Activated CD4-positive, alpha-beta T cell treated with anti-CD3 and anti-CD28 coated beads, Interleukin-2, amount 50 U/mL, for 4 hours (primary cell): ENCODE data around the gene ITSN2.
"Not testable (repeated sequence)": the region's sequence is repeated elsewhere in the genome, so short reads cannot be mapped to it uniquely, and the experiment has no call there.

Experiments
- DNase-seq, 2 experiments: peaks; one replicate each; pipeline ENCODE4 v3.0.0-alpha.2; 2020

The ITSN2 gene

DNA sequence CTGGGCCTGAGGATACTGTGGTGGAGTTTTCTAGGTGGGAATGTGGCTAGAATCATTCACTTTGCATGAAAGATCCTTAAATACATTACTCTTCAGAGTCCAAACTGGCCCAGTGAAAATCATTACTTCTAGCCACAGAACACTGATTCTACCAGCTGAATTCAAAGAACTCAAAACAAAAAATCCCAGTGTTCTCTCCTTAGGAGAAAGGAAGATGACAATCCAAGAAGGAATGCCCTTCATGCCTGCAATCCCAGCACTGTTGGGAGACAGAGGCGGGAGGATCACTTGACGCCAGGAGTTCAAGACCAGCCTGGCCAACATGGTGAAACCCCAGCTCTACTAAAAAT, 150.3 kb downstream of the ITSN2 start:
- DNase-seq, result no peak

DNA sequence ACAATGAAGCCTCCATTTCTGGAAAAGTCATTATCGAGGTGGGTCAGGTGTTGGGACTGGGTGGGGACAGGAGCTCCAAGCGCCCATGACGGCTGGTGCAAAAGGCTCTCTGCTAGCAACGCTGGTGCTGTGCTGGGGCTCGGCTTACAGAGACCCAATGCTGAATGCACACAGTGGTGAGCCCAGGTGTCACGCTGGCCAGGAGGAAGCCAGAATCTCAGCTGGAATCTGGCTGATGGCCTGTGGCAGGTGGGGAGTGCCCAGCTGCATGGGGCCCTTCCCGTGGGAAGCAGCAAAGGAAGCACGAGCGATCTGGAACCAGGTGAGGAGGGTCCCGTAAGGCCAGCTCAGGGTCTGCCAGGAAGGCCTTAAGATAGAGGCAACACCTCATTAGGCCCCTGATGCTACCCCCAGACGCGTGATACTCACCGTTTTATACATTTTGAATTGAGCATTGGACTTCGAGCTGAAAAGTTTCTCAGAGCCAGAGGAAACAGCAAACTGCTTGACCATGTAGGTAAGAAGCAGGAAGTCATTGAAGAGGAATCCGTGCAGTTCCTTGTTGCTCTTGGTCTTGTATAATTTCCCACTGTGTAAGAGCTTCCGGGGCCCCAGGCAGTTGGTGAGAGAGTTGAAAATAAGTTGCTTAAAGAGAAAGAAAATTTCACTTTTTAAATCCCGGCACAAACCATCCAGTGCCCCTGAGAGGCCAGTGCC, 150.8 kb downstream of the ITSN2 start:
- no peak for DNase-seq

GRCh38 chr2:24208490-24208889, 151.8 kb downstream of the ITSN2 start:
- DNase-seq, result no peak

- no peak for DNase-seq
Measured at GRCh38 chr2:24207359-24207758, 153.0 kb downstream of the ITSN2 start.

- DNase-seq, result no peak
Measured at GRCh38 chr2:24206714-24207113, 153.6 kb downstream of the ITSN2 start.

DNA sequence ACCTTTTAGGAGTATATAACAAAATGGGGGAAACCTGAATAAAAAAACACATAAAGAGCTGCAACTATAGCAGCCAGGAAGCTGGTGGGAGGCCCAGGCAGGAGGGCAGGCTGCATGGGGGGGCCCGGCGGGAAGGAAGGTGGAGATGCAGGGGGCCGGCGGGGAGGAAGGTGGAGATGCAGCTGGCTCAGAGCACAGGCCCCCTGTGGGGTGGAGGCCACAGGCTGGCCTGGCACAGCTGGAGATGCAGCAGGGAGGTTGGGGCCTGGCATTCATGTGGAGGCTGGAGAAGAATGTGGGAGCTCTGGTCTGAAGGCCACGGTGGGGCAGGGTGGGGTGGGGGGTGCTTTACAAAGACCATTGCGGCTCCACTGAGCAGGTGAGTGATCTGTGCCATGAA, 154.1 kb downstream of the ITSN2 start:
- no peak for DNase-seq

GRCh38 chr2:24205131-24205530, 155.2 kb downstream of the ITSN2 start:
- no peak for DNase-seq

DNA sequence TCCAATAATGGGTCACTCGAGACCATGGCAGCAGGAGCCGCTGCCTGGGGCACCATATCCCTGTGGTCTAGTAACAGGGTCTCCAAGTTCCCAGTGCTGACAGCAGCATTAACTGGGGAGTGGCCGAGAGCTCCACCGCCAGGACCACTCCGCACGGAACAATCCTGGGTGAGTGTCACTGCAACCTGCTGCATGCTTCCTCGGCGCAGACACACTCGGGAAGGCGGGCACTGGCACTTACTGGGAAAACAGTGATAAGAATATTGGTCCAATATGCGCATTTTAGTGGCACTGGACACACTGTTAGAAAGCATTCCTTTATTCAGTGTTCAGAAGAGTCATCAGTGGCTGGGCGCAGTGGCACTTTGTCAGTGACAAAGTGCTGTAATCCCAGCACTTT, 155.8 kb downstream of the ITSN2 start:
- DNase-seq, result no peak

GRCh38 chr2:24203787-24204150, 156.6 kb downstream of the ITSN2 start:
- no peak for DNase-seq

DNA sequence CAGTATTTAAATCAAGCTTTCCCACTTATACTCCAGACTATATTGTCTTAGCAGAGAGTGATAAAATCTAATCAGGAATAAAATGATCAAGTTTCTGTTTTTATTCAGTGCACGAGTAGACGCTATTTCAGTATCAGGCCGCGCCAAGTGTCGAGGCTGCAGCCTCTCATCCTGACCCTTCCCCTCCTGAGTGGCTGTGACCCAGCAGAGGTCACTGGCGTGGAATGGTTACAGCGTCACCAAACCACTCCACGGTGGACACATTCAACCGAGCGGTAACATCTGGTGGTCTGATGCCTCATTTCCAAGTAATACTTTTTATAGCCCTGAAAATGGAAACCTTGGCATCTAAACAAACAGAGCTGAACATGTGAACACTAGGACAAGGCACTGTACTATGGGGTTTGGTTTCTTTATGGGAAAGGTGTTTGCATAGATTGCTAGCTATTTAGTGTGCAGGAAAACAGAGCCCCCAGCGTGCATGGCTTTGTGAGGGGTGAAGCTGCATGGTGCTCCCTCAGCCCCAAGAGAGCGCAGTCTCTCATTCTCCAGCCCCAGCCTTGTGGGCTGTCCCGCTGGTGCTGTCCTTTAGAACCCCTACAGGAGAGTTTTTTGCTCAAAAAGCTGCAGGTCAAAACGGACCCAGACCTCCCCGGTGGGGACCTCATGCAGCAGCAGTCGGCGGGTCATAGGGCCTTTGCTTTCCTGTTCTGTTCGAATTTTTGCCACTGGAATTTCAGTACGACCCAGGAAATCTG, 157.1 kb downstream of the ITSN2 start:
- no peak for DNase-seq

DNA sequence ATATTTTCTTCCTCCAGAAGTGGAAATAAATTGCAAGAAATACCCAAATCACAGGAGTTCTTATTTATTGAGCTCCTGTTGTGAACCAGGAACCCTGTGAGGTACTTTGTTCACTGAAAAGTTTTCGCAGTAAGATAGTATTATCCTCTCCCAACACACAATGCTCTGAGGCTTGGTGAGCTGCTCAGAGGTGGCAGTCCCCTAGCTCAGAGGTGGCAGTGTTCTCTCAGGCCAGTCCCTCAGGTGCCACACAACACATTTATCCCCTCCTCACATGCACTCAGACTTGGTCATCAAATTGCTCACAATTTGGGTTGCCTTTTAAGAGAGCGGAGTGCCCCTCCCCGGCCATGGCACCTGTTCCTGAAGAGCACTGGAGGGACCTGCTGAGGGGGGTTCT, 159.5 kb downstream of the ITSN2 start:
- no peak for DNase-seq

DNA sequence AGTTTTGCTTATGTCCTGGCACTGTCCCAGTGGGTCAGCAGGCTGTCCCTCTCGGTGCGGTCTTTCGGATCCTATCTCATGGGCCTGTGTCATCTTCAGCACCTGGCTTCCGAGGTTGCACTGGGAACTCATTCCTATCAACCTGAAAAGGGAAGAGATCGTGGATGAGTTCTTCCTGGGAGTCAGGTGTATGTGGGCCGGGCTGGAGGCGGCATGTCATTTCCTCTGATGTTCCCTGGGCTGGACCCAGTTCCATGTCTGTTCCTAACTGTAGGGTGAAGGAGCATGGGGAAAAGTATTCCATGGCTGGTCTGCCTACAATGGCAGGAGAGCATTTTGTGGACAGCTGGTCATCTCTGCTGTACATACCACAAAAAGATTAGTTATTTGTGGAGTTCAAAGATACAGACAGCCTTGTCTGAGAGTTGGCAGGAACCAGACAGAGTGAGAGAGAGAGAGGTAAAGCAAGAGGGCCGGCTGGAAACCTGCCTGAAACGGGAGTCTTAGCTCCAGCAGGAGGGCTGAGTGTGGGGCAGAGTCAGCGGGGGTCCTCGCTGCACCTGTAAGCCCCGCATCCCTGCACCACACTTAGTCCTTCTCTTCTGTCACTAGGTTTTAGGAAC, 160.3 kb downstream of the ITSN2 start:
- no peak for DNase-seq

GRCh38 chr2:24197213-24197612, 163.1 kb downstream of the ITSN2 start:
- not testable (repeated sequence) for DNase-seq

GRCh38 chr2:24191848-24192247, 168.5 kb downstream of the ITSN2 start:
- DNase-seq, result no peak

- no peak for DNase-seq
Measured at GRCh38 chr2:24191156-24191555, 169.2 kb downstream of the ITSN2 start.

- DNase-seq, result no peak
Measured at GRCh38 chr2:24190503-24190902, 169.8 kb downstream of the ITSN2 start.

DNA sequence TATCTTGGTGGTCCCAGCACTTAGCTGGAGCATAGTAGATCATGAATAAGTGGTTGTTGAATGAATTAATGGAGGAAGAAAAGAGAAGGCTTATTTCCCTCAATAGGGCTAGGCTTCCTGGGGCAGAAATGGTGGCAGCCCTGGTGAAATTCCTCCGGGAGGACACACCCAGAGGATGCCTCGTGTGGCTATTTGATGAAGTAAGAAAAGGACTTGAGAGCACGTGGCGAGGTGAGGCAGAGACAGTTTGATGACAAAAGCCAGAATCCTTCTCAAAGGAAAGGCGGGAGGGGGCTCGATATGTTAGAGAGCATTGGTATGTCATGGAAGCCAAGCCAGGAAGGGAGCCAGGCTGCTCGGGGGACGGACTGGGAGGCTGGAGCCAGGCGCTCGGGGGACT, 170.8 kb downstream of the ITSN2 start:
- no peak for DNase-seq

GRCh38 chr2:24183366-24184069, 176.8 kb downstream of the ITSN2 start:
- DNase-seq, result no peak

DNA sequence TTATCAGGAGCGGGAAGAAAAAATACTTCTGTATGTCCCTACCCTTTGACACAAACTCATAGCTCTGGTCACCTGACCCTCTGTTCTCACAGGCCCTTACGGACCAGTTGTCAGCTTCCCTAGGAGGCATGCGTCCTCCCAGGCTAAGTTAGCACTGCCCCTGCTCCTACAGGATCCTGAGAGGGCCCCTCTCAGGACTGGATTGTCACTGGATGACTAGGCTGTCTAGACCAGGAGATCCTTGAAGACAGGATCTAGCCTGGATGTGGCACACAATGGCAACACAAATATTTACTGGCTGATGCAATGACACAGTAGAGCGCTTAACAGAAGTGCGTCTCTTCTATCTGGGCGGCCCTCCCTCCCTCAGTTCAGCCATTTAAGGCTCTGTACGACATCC, 177.8 kb downstream of the ITSN2 start:
- DNase-seq, result no peak

DNA sequence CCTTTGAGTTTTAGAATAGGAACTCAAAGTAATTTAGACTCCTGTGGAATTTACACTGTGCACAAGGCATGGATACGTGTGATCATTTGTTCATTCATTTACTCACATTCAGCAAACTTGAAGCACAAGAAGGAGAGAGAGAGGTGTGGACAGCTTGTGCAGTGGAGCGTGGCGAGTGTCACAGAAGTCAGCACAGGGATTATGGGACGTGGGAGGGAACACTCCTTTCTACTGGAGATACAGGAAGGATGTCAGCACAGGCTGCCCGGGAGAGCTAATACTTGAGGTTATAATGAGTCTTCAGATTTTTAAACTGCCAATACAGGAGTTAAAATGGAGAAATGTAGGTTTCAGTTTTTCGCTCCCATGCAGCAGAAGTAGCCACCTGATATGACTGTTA, 178.5 kb downstream of the ITSN2 start:
- DNase-seq, result no peak

DNA sequence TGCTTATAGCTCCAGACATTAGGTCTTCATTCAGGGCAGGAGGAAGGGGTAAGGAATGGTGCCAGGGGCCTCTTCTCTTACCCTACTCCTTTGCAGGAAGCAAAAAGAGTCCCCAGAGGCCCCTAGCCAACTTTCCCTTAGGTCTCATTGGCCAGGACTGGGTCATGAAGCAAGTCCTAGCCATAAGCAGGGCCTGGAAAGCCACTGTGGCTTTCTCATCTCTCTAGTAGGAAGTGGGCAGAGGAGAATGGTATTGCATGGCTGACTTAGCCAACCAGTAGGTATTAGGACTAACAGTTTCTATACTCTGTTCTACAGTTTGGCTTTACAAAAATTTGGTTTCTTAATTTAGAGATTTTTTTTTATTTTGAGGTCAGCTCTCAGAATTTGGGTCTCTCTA, 180.7 kb downstream of the ITSN2 start:
- DNase-seq, result no peak

DNA sequence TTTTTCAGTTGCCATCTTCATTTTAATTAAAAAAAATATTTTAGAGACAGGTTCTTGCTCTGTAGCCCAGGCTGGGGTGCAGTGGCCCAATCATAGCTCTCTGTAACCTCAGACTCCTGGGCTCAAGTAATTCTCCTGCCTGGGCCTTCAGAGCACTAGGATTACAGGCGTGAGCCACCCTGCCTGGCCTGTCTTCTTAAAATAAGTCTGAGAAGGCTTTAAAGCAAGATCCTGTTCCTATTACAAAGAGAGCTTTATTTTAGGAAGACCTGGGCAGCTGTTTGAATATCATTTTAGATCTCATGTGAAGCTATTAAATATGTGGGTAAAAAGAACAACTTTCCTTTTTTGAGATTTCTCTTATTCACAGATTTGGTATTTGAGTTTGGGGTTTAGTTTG, 184.0 kb downstream of the ITSN2 start:
- DNase-seq, result no peak

GRCh38 chr2:24175631-24176187, 184.6 kb downstream of the ITSN2 start:
- no peak for DNase-seq
